PC-3 (cell line): Measurements from ENCODE around the gene HIBADH.

ENCODE experiments used
- EZH2 ChIP-seq: fragments of 300-600 bp; sonication (generic); IDR thresholded peaks from one replicate; pipeline ENCODE4 v1.6.1; 2017; ENCODE audit warnings: antibody characterized with exemption, mild to moderate bottlenecking, low read length; ENCODE audit not compliant: unreplicated experiment
- EZH2phosphoT487 ChIP-seq: fragments of 300-600 bp; sonication (generic); IDR thresholded peaks from 2 replicates; pipeline ENCODE4 v1.6.1; 2018; ENCODE audit warnings: mild to moderate bottlenecking, antibody characterized with exemption, low read length, borderline replicate concordance
- TF ChIP-seq, protein P1 (sequence below): fragments of 300-600 bp; sonication (generic); conservative IDR thresholded peaks from 2 replicates; pipeline ENCODE4 v1.5.1; 2017; ENCODE audit warnings: antibody characterized with exemption, low read depth, mild to moderate bottlenecking, low read length

DNA sequence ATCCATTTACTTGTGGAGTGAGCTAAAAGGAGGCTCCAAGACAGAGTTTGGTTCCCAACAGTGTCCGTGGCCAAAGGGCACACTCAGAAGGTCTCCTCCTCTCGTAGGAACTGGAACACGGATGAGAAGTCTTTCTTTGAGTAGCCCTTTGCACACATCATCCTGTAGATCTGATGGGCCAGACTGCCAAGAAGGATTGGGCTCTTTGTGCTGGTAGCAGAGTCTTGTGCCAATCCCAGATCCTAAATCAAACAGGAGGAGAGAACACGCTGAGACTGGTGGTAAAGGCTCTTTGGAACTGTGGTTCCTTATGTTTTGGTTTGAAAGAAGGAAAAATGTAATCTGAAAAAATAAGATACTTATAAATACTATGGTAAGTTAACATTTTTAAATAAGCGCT is 136.6 kb downstream of the HIBADH start:
- TF ChIP-seq, protein P1, sequence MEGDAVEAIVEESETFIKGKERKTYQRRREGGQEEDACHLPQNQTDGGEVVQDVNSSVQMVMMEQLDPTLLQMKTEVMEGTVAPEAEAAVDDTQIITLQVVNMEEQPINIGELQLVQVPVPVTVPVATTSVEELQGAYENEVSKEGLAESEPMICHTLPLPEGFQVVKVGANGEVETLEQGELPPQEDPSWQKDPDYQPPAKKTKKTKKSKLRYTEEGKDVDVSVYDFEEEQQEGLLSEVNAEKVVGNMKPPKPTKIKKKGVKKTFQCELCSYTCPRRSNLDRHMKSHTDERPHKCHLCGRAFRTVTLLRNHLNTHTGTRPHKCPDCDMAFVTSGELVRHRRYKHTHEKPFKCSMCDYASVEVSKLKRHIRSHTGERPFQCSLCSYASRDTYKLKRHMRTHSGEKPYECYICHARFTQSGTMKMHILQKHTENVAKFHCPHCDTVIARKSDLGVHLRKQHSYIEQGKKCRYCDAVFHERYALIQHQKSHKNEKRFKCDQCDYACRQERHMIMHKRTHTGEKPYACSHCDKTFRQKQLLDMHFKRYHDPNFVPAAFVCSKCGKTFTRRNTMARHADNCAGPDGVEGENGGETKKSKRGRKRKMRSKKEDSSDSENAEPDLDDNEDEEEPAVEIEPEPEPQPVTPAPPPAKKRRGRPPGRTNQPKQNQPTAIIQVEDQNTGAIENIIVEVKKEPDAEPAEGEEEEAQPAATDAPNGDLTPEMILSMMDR: no peak
- TF ChIP-seq EZH2 (no peak), EZH2phosphoT487 (no peak)
